Kidney (tissue), 14 donors: ENCODE data around the gene SLC17A9. TPM values are rescaled to one million over a fixed set of nuclear protein-coding genes. Genes with fewer than 3 reads are reported as not detected.

Experiments
- DNase-seq, 5 donors: peaks; one replicate each; pipeline ENCODE4 v3.0.0-alpha.2; 2013 to 2020
- FAIRE-seq: peaks from 2 replicates; lab custom pipeline; 2012; peaks lifted over from hg19 to GRCh38; lab: Jason Lieb, UNC
- H3K27ac ChIP-seq, 2 donors: one replicate each; pipeline ENCODE4 v1.7.0; 2013; ENCODE audit warnings: low read depth in 2 of 2, low read length in 2 of 2, inconsistent platforms in 1 of 2
- H3K27me3 ChIP-seq: one replicate; pipeline ENCODE4 v1.7.1; 2013; ENCODE audit warnings: low read length, inconsistent platforms; ENCODE audit not compliant: control insufficient read depth, insufficient read depth
- H3K36me3 ChIP-seq, 3 donors: one replicate each; pipeline versions ENCODE4 v1.7.0 to v1.7.1; 2013; ENCODE audit warnings: low read length in 3 of 3, control low read depth in 1 of 3, inconsistent platforms in 1 of 3; ENCODE audit not compliant: insufficient read depth in 3 of 3, control insufficient read depth in 2 of 3
- H3K4me1 ChIP-seq, 3 donors: one replicate each; pipeline versions ENCODE4 v1.7.0 to v1.7.1; 2013; ENCODE audit warnings: low read length in 3 of 3, inconsistent platforms in 1 of 3, low read depth in 1 of 3; ENCODE audit not compliant: control insufficient read depth in 2 of 3, insufficient read depth in 2 of 3
- H3K4me3 ChIP-seq, 3 donors: one replicate each; pipeline versions ENCODE4 v1.7.0 to v1.8.1; 2013; ENCODE audit warnings: low read length in 3 of 3, control low read depth in 1 of 3, inconsistent platforms in 1 of 3
- H3K9ac ChIP-seq, 3 donors: one replicate each; pipeline versions ENCODE4 v1.7.0 to v1.7.1; 2013; ENCODE audit warnings: low read length in 3 of 3, control low read depth in 1 of 3, inconsistent platforms in 1 of 3
- H3K9me3 ChIP-seq, 3 donors: one replicate each; pipeline versions ENCODE4 v1.7.0 to v1.7.1; 2013; ENCODE audit warnings: low read length in 3 of 3, control low read depth in 1 of 3, inconsistent platforms in 1 of 3; ENCODE audit not compliant: control insufficient read depth in 2 of 3, insufficient read depth in 1 of 3
- CTCF ChIP-seq: IDR thresholded peaks from 3 replicates; pipeline ENCODE4 v1.5.1; 2012; ENCODE audit warnings: mild to moderate bottlenecking, moderate library complexity, borderline replicate concordance; ENCODE audit not compliant: insufficient read depth; ENCODE audit errors: extremely low read depth
- intact Hi-C: fragments of 100-400 bp; cut with DNase I; formaldehyde crosslinking; loops from one replicate; pipeline ENCODE4 v1.11.1; 2022
- polyA plus RNA-seq: library from polyadenylated mRNA; stranded (reverse); fragments of 350-450 nt; fragmentation: Illumina TruSeq; extraction: RNeasy Lipid Tissue Mini Kit (QIAGEN cat#74804); gene quantifications from one replicate; pipeline ENCODE4 v1.2.3, GENCODE V29; 2014; ENCODE audit warnings: low read depth, low replicate concordance; ENCODE audit not compliant: insufficient read depth
- total RNA-seq: library from RNA; stranded (reverse); fragmentation: NEBNext Ultra II Directional; extraction: Animal tissue kit (Norgen Biotek cat#: 25700); gene quantifications from one replicate; pipeline ENCODE4 v1.2.1, GENCODE V29; 2021
- donor health status: control.
- donor health status: control.
- donor health status: control.
- donor health status: control.
- donor health status: control.
- donor health status: DM: yes; HTN: yes; CAD: no.
- donor health status: Normal renal cell carcinoma (clear cell type).

Gene SLC17A9
- total and polyA plus RNA-seq, 2 donors from 2014 or later: 2.0 to 9.5 TPM

GRCh38 chr20:62911701-62912280, 40.7 kb upstream of the SLC17A9 start:
- H3K36me3 ChIP-seq: peaks cover 11 to 51% (median 40%) of the 10 kb centered on the region in 3 donors
- no peaks in the 10 kb centered on the region for H3K9me3 ChIP-seq
- TF ChIP-seq CTCF: no peak
- H3K27me3 ChIP-seq: no peaks in the 10 kb centered on the region
- no peak overlapping the region for H3K27ac ChIP-seq
- no peak overlapping the region for H3K4me3 ChIP-seq
- FAIRE-seq: no peak
- H3K9ac ChIP-seq: no peak overlapping the region
- peaks cover 0 to 11% (median 3%) of the 10 kb centered on the region in 3 donors for H3K4me1 ChIP-seq
- DNase-seq: no peak
- intact Hi-C loops: no loop called here

DNA sequence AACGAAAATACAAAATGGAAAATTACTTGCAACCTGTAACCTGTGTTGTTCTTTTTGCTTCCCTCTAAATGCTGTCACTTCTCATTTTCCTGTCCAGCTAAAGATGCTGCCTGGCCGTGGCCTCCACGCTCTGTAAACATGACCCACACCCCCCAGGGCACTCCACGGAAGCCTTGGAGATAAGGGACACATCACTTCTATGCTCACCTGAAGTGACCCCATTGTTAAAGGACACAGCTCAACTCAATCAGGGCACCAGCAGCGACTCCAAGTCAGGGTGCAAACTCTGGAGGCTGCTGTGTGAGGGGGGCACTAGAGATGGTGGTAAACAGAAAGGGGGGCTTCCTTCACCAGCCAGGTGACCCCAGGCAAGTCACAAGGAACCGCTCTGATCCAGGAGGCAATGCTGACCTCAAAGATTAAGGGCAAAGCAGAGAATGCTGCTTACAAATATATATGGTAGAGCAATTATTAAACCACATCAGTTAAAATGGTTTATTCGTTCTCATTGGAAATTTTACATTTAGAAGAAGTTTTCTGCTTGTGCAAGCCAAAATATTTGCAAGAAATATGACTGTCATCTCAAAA, 39.4 kb upstream of the SLC17A9 start:
- Histone ChIP-seq H3K27me3 (no peaks in the 10 kb centered on the region), H3K9ac (no peak overlapping the region), H3K36me3 (peaks cover 11 to 42% (median 33%) of the 10 kb centered on the region in 3 donors), H3K27ac (no peak overlapping the region), H3K4me3 (no peak overlapping the region), H3K4me1 (peaks cover 0 to 22% (median 10%) of the 10 kb centered on the region in 3 donors), H3K9me3 (no peaks in the 10 kb centered on the region)
- DNase-seq (no peak), FAIRE-seq (no peak)
- intact Hi-C loops: no loop called here
- no peak for TF ChIP-seq CTCF

DNA sequence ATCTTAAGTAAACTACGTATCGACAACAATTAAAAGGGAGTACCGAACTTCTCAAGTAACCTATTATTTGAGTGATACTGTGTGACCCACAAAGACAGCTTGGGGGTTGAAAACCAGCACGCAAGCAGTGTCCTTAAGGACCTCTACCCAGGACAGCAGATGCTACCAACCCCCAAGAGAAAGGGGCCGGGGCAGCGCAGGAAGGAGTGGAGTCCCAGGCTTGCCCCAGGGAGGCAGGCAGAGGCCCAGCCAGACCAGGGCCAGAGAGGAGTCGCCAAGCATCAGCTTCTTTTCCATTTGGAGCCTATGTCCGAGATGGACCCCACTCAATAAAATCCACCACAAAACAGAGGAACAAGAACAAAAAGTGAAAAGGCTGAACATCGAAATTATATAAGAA, 38.1 kb upstream of the SLC17A9 start:
- TF ChIP-seq CTCF: no peak
- Histone ChIP-seq H3K9me3 (no peaks in the 10 kb centered on the region), H3K27me3 (no peaks in the 10 kb centered on the region), H3K27ac (no peak overlapping the region), H3K4me3 (no peak overlapping the region), H3K9ac (no peak overlapping the region), H3K4me1 (peaks cover 0 to 27% (median 21%) of the 10 kb centered on the region in 3 donors), H3K36me3 (peaks cover 7 to 29% (median 24%) of the 10 kb centered on the region in 3 donors)
- intact Hi-C loops: no loop called here
- DNase-seq (no peak), FAIRE-seq (no peak)
